Fibroblast of villous mesenchyme (primary cell): ENCODE measurements around the gene CHD9NB. TPM values are rescaled to one million over a fixed set of nuclear protein-coding genes. Genes with fewer than 3 reads are reported as not detected.

Experiments
- DNase-seq: peaks from one replicate; pipeline ENCODE4 v3.0.0-alpha.2; 2010; ENCODE audit warnings: low read depth
- H3K4me3 ChIP-seq: 2 replicates; pipeline ENCODE4 v1.5.1; 2011; ENCODE audit warnings: low read depth, mild to moderate bottlenecking, low read length
- total RNA-seq: library from RNA; depleted of rRNA; stranded (reverse); fragments of >200 nt; gene quantifications from 2 replicates; pipeline ENCODE4 v1.2.3, GENCODE V29; 2012
- TF ChIP-seq, protein P1 (sequence below): IDR thresholded peaks from 2 replicates; pipeline ENCODE4 v1.5.1; 2012; ENCODE audit warnings: low read depth, mild to moderate bottlenecking, low read length; ENCODE audit not compliant: insufficient read depth

Gene CHD9NB
- total RNA-seq, 1 donor, result 2.6 TPM

DNA sequence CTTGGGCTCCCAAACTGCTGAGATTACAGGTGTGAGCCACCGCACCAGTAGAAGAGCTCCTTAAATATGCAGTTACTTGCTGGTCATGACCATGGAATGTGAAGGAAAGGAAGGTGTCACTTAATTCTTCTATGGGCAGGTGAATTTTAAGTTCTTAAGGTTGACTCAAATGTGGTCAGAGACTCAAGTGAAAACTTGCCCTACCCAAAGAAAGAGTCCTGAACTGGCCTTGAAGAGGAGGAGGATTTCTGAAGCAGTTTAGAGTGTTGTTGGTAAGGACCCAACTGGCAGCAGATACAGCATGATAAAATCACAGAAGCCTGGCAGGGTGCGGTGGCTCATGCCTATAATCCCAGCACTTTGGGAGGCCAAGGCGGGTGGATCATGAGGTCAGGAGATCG is 31.4 kb upstream of the CHD9NB start:
- no peak for DNase-seq
- H3K4me3 ChIP-seq, result no peak overlapping the region
- TF ChIP-seq, protein P1, sequence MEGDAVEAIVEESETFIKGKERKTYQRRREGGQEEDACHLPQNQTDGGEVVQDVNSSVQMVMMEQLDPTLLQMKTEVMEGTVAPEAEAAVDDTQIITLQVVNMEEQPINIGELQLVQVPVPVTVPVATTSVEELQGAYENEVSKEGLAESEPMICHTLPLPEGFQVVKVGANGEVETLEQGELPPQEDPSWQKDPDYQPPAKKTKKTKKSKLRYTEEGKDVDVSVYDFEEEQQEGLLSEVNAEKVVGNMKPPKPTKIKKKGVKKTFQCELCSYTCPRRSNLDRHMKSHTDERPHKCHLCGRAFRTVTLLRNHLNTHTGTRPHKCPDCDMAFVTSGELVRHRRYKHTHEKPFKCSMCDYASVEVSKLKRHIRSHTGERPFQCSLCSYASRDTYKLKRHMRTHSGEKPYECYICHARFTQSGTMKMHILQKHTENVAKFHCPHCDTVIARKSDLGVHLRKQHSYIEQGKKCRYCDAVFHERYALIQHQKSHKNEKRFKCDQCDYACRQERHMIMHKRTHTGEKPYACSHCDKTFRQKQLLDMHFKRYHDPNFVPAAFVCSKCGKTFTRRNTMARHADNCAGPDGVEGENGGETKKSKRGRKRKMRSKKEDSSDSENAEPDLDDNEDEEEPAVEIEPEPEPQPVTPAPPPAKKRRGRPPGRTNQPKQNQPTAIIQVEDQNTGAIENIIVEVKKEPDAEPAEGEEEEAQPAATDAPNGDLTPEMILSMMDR, result no peak

DNA sequence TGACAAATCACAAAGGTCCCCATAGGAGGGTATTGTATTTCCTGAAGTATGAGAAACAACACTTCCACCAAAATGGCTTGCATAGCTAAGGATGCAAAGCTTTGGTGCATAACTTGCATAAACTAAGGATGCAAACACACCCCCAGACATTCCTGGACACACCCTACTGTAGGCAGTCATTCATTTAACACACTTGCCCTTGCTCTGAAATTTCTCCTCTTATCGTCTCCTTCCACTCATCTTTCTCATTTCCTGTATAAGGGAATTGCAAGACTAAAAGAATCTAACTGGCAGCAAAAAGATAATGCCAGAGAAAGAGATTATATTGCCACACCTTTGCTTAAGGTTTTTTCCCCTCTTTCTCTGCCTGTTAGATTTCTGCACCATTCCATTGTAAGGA is 30.4 kb upstream of the CHD9NB start:
- TF ChIP-seq, protein P1, result no peak
- peak; percentile 51 for DNase-seq
- H3K4me3 ChIP-seq, result no peak overlapping the region

DNA sequence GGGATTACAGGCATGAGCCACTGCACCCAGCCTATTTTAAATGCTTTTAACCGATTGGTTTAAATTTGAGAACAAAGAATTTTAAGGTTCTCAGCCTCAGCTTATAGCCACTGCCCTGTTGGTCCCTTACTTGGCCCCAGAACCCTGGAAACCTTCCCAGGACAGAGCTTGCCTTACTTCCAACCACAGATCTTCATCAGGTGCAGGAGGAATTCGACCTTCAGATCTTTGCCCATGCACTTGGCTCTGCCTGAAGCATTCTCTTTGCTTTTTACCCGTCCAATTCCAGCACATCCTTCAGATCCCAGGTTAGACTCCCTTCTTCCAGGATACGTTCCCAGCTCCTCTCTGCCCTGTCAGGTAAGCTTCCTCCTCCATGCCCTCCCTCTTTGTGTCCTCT is 29.8 kb upstream of the CHD9NB start:
- TF ChIP-seq, protein P1, result no peak
- no peak for DNase-seq
- H3K4me3 ChIP-seq, result no peak overlapping the region

DNA sequence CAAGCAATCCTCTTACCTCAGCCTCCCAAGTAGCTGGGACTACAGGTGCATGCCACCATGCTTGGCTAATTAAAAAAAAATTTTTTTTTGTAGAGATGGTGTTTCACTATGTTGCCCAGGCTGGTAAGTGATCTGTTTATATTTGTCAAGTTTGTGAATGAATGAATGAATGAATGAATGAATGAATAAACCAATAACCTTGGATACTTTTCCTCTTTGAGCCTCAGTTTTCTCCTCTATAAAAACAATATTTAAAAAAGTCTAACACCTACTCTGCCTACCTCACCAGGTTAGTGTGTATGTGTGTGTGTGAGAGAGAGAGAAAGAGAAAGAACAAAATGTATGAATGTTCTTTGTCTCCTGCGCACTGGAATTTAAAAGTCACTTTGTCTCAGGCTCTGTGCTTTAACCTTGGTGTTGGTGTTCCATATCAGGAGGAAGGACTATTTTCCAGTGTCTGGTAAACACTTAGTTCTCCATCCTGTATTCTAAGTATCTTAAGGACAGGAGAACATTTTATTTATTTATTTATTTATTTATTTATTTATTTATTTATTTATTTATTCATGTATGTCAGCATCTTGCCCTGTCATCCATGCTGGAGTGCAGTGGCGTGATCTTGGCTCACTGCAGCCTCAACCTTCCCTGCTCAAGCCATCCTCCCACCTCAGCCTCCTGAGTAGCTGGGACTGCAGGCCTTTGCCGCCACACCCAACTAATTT is 29.1 kb upstream of the CHD9NB start:
- DNase-seq, result no peak
- TF ChIP-seq, protein P1, result no peak

DNA sequence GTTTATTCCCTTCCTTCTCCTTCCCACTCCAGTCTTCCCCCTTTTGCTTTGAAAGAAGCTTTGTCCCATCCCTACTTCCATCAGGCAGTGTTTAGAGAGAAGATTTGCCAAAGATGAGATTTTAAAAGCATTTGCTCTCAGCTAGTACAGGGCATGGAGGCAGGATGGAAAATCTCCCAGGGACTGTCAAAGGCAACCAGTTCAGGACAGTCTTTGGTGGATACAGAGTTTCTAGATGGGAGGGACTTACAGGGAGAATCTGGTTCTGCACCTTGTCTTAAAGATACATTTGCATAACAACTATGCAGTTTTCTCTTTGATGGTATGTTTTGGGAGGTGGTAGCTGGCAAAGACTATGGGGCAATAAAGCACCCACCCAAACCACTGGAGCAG is 28.3 kb upstream of the CHD9NB start:
- H3K4me3 ChIP-seq, result no peak overlapping the region
- TF ChIP-seq, protein P1, result no peak
- no peak for DNase-seq

More for the DNA sequence above, 29.1 kb upstream of the CHD9NB start:
- no peak overlapping the region for H3K4me3 ChIP-seq

DNA sequence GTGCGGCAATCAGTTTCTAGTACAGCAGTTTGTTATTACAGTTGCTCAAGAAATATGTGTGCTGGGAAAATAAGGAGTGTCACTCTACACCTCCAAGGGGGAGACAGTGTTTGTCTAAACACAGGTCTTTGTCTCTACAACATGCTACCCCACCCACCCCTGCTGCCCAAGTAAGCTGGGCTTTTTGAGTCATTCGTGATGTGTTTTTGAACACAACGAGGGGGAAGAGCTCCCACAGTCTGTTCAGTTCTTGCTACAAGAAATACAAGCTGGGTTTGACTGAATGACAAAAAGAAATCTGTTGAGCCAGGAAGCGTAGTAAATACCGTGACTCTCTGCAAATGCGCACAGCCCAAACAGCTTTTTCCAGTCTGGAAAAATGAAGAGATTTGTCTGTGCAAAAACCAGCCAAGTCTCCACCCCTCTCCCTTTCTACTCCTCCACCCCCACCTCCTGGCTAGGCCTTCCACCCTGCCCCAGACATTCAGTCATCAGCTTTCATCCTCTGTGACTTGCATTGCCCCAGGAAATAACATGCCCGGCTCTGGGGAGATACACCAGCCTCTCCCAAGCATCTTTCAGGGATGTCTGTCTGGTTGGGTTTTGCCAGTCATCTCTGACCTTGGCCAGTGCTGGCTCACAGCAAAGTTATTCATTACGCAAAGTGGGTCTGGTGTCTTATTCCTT is 27.8 kb upstream of the CHD9NB start:
- peak; percentile 94 for DNase-seq
- TF ChIP-seq, protein P1, result no peak
- peak overlapping the region; percentile 10 for H3K4me3 ChIP-seq
